DND-41 (cell line): Measurements from ENCODE around the gene CNBP.

Source experiments
- ATAC-seq: fragments of 200-7000 bp; cut with Tn5 transposase; 3 replicates; pipeline ENCODE4 v1.9.1; 2021; ENCODE audit warnings: low read depth; ENCODE audit not compliant: insufficient read depth
- DNase-seq: peaks from one replicate; pipeline ENCODE4 v3.0.0-alpha.2; 2020
- H2AFZ ChIP-seq: 2 replicates; pipeline ENCODE4 v1.6.0; 2012; ENCODE audit warnings: low read depth, low read length
- H3K27ac ChIP-seq: 2 replicates; pipeline ENCODE4 v1.5.1; 2012; ENCODE audit warnings: low read length, inconsistent platforms
- H3K27me3 ChIP-seq: fragments of 200-600 bp; sonication (generic); 2 replicates; pipeline ENCODE4 v1.6.0; 2012; ENCODE audit warnings: low read length, mild to moderate bottlenecking, inconsistent platforms; ENCODE audit not compliant: insufficient read depth, poor library complexity
- H3K36me3 ChIP-seq: 2 replicates; pipeline ENCODE4 v1.5.1; 2012; ENCODE audit warnings: low read length, inconsistent platforms; ENCODE audit not compliant: insufficient read depth
- H3K4me1 ChIP-seq: 2 replicates; pipeline ENCODE4 v1.5.1; 2012; ENCODE audit warnings: mild to moderate bottlenecking, low read length; ENCODE audit not compliant: insufficient read depth
- H3K4me2 ChIP-seq: 2 replicates; pipeline ENCODE4 v1.6.0; 2012; ENCODE audit warnings: mild to moderate bottlenecking, moderate library complexity, low read length, inconsistent platforms; ENCODE audit not compliant: insufficient read depth
- H3K4me3 ChIP-seq, 2 experiments: fragments of 200-600 bp in 1 of 2; shearing (Covaris generic) in 1 of 2; 2 replicates each; pipeline ENCODE4 v1.5.1; 2012 to 2016; ENCODE audit warnings: inconsistent platforms in 2 of 2, low read length in 2 of 2, mild to moderate bottlenecking in 2 of 2, low read depth in 1 of 2, moderate library complexity in 1 of 2
- H3K79me2 ChIP-seq: 2 replicates; pipeline ENCODE4 v1.6.0; 2012; ENCODE audit warnings: low read length, inconsistent platforms; ENCODE audit not compliant: insufficient read depth
- H3K9ac ChIP-seq: 2 replicates; pipeline ENCODE4 v1.6.0; 2012; ENCODE audit warnings: low read depth, mild to moderate bottlenecking, inconsistent platforms, low read length, moderate library complexity
- H3K9me3 ChIP-seq: 2 replicates; pipeline ENCODE4 v1.5.1; 2012; ENCODE audit warnings: low read length, moderate library complexity, mild to moderate bottlenecking, inconsistent platforms; ENCODE audit not compliant: insufficient read depth, severe bottlenecking
- H4K20me1 ChIP-seq: 2 replicates; pipeline ENCODE4 v1.6.0; 2012; ENCODE audit warnings: low read length; ENCODE audit not compliant: insufficient read depth
- CTCF ChIP-seq: IDR thresholded peaks from 2 replicates; pipeline ENCODE4 v1.5.1; 2012; ENCODE audit warnings: borderline replicate concordance, low read length, moderate library complexity, mild to moderate bottlenecking; ENCODE audit not compliant: poor library complexity, severe bottlenecking; ENCODE audit errors: extremely low read depth
- EZH2 ChIP-seq: IDR thresholded peaks from 3 replicates; pipeline ENCODE4 v1.6.1; 2012; ENCODE audit warnings: borderline replicate concordance, low read depth, mild to moderate bottlenecking, moderate library complexity, low read length, inconsistent platforms; ENCODE audit not compliant: severe bottlenecking

The CNBP gene

GRCh38 chr3:129132097-129132866, 51.4 kb downstream of the CNBP start:
- H3K27ac ChIP-seq, result no peak overlapping the region
- TF ChIP-seq EZH2 (no peak), CTCF (no peak)
- no peak for DNase-seq
- H3K36me3 ChIP-seq, result peaks cover 81% of the 10 kb centered on the region
- peaks cover 3% of the 10 kb centered on the region; the same call in 1 of the 2 replicates for H4K20me1 ChIP-seq
- no peak overlapping the region for H3K9ac ChIP-seq
- H3K4me2 ChIP-seq, result no peak overlapping the region
- no peak for ATAC-seq
- no peaks in the 10 kb centered on the region for H3K27me3 ChIP-seq
- no peak overlapping the region for H2AFZ ChIP-seq
- H3K79me2 ChIP-seq, result no peaks in the 10 kb centered on the region
- H3K4me3 ChIP-seq, result no peak overlapping the region
- H3K4me1 ChIP-seq, result no peaks in the 10 kb centered on the region
- no peaks in the 10 kb centered on the region for H3K9me3 ChIP-seq

GRCh38 chr3:129131465-129132088, 52.1 kb downstream of the CNBP start:
- H3K27ac ChIP-seq, result no peak overlapping the region
- H3K27me3 ChIP-seq, result no peaks in the 10 kb centered on the region
- TF ChIP-seq EZH2, result no peak
- no peak for TF ChIP-seq CTCF
- no peak overlapping the region for H2AFZ ChIP-seq
- peaks cover 3% of the 10 kb centered on the region for H4K20me1 ChIP-seq
- H3K4me3 ChIP-seq, result no peak overlapping the region
- H3K79me2 ChIP-seq, result no peaks in the 10 kb centered on the region
- no peak for ATAC-seq
- DNase-seq, result no peak
- no peaks in the 10 kb centered on the region for H3K4me1 ChIP-seq
- no peak overlapping the region for H3K4me2 ChIP-seq
- peaks cover 84% of the 10 kb centered on the region for H3K36me3 ChIP-seq
- H3K9ac ChIP-seq, result no peak overlapping the region
- H3K9me3 ChIP-seq, result no peaks in the 10 kb centered on the region

GRCh38 chr3:129130291-129130813, 53.3 kb downstream of the CNBP start:
- DNase-seq (no peak), ATAC-seq (no peak)
- H2AFZ ChIP-seq, result no peak overlapping the region
- H3K9me3 ChIP-seq, result no peaks in the 10 kb centered on the region
- no peaks in the 10 kb centered on the region for H3K79me2 ChIP-seq
- H3K4me2 ChIP-seq, result no peak overlapping the region
- no peaks in the 10 kb centered on the region for H3K4me1 ChIP-seq
- peaks cover 84% of the 10 kb centered on the region for H3K36me3 ChIP-seq
- H4K20me1 ChIP-seq, result peaks cover 3% of the 10 kb centered on the region
- H3K4me3 ChIP-seq, result no peak overlapping the region
- TF ChIP-seq CTCF (no peak), EZH2 (no peak)
- no peak overlapping the region for H3K9ac ChIP-seq
- H3K27ac ChIP-seq, result no peak overlapping the region
- H3K27me3 ChIP-seq, result no peaks in the 10 kb centered on the region
